HEK293 (cell line): ENCODE measurements around the gene PPP2R5E.

Experiments used
- HOXD13 ChIP-seq: sonication (generic); formaldehyde crosslinking; IDR thresholded peaks from 2 replicates; pipeline ENCODE4 v1.8.0; 2022; ENCODE audit warnings: missing genetic modification reagents, borderline replicate concordance
- SALL2 ChIP-seq: fragments of 450-650 bp; formaldehyde crosslinking; IDR thresholded peaks from 2 replicates; pipeline ENCODE4 v1.5.0; 2017; ENCODE audit warnings: missing biosample characterization, mild to moderate bottlenecking, missing genetic modification characterization, borderline replicate concordance
- ZNF266 ChIP-seq: fragments of 450-650 bp; formaldehyde crosslinking; IDR thresholded peaks from 2 replicates; pipeline ENCODE4 v1.5.1; 2016; ENCODE audit warnings: missing biosample characterization, missing genetic modification characterization, low read depth
- TF ChIP-seq, protein P1 (sequence below): fragments of 450-650 bp; formaldehyde crosslinking; IDR thresholded peaks from 2 replicates; pipeline ENCODE4 v1.5.1; 2016; ENCODE audit warnings: missing biosample characterization, missing genetic modification characterization
- TF ChIP-seq, protein P2 (sequence below): fragments of 450-650 bp; formaldehyde crosslinking; IDR thresholded peaks from 2 replicates; pipeline ENCODE4 v1.5.1; 2016; ENCODE audit warnings: missing biosample characterization, missing genetic modification characterization

DNA sequence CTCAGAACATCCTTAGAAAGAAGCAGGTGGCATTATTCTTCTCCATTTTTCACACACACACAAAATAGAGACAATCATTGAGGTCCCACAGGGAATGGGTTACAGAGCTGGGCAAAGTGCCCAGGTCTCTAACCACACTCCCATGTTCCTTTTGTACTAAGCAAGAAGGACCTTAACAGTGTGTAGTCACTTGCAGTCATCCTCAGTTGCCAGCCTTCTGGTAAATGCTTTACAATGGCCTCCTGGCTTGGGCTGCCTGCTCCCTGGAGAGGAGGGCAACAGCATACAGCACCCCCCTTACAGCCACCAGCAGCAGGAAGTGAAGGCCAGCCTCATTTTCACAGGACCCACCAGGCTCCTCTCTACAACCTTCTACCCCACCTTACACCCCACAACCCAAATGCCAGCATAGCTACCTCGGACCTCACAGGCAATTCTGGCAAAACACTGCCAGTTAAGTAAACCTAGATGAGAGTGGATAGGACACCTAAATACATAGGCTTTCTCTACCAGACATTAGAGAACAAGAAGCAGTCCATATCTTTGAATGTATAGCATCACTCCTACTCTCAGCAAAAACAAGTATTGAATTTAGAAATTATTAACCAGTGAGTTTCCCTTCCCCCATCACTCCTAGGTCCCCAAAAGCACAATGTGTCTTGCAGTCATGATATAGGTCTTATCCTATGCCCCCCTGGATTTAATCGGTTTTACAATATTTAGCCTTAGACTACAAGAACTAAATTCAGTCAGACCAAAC lies 88.1 kb downstream of the PPP2R5E start:
- TF ChIP-seq, protein P1, sequence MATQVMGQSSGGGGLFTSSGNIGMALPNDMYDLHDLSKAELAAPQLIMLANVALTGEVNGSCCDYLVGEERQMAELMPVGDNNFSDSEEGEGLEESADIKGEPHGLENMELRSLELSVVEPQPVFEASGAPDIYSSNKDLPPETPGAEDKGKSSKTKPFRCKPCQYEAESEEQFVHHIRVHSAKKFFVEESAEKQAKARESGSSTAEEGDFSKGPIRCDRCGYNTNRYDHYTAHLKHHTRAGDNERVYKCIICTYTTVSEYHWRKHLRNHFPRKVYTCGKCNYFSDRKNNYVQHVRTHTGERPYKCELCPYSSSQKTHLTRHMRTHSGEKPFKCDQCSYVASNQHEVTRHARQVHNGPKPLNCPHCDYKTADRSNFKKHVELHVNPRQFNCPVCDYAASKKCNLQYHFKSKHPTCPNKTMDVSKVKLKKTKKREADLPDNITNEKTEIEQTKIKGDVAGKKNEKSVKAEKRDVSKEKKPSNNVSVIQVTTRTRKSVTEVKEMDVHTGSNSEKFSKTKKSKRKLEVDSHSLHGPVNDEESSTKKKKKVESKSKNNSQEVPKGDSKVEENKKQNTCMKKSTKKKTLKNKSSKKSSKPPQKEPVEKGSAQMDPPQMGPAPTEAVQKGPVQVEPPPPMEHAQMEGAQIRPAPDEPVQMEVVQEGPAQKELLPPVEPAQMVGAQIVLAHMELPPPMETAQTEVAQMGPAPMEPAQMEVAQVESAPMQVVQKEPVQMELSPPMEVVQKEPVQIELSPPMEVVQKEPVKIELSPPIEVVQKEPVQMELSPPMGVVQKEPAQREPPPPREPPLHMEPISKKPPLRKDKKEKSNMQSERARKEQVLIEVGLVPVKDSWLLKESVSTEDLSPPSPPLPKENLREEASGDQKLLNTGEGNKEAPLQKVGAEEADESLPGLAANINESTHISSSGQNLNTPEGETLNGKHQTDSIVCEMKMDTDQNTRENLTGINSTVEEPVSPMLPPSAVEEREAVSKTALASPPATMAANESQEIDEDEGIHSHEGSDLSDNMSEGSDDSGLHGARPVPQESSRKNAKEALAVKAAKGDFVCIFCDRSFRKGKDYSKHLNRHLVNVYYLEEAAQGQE (tag by site-specific recombination), result no peak
- TF ChIP-seq HOXD13 (CRISPR knock-in tag), result no peak
- TF ChIP-seq, protein P2, sequence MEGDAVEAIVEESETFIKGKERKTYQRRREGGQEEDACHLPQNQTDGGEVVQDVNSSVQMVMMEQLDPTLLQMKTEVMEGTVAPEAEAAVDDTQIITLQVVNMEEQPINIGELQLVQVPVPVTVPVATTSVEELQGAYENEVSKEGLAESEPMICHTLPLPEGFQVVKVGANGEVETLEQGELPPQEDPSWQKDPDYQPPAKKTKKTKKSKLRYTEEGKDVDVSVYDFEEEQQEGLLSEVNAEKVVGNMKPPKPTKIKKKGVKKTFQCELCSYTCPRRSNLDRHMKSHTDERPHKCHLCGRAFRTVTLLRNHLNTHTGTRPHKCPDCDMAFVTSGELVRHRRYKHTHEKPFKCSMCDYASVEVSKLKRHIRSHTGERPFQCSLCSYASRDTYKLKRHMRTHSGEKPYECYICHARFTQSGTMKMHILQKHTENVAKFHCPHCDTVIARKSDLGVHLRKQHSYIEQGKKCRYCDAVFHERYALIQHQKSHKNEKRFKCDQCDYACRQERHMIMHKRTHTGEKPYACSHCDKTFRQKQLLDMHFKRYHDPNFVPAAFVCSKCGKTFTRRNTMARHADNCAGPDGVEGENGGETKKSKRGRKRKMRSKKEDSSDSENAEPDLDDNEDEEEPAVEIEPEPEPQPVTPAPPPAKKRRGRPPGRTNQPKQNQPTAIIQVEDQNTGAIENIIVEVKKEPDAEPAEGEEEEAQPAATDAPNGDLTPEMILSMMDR (tag by site-specific recombination), result no peak
- TF ChIP-seq ZNF266, result no peak
- no peak for TF ChIP-seq SALL2 (tag by site-specific recombination)
